Activated naive CD8-positive, alpha-beta T cell treated with anti-CD3 and anti-CD28 coated beads for 36 hours (primary cell): ENCODE data around the gene ARMH3. TPM values are rescaled to one million over a fixed set of nuclear protein-coding genes. Genes with fewer than 3 reads are reported as not detected.

Source experiments
- DNase-seq: peaks from one replicate; pipeline ENCODE4 v3.0.0; 2021
- H3K27ac Mint-ChIP-seq: one replicate; pipeline ENCODE4 v1.8.0; 2022; ENCODE audit warnings: mild to moderate bottlenecking, moderate library complexity, mixed read lengths
- H3K27me3 Mint-ChIP-seq: one replicate; pipeline ENCODE4 v1.8.0; 2022; ENCODE audit warnings: mild to moderate bottlenecking, mixed read lengths
- H3K36me3 Mint-ChIP-seq: one replicate; pipeline ENCODE4 v1.8.0; 2021; ENCODE audit warnings: mild to moderate bottlenecking, mixed read lengths
- H3K4me1 Mint-ChIP-seq: one replicate; pipeline ENCODE4 v1.8.0; 2021; ENCODE audit warnings: mixed read lengths
- H3K4me3 Mint-ChIP-seq: one replicate; pipeline ENCODE4 v1.8.0; 2022; ENCODE audit warnings: mild to moderate bottlenecking, moderate library complexity, mixed read lengths
- H3K9me3 Mint-ChIP-seq: one replicate; pipeline ENCODE4 v1.8.0; 2022; ENCODE audit warnings: mixed read lengths
- total RNA-seq, 2 experiments: library from RNA; stranded (reverse); gene quantifications; one replicate each; pipeline ENCODE4 v1.2.3, GENCODE V29; 2021

ARMH3 gene
- total RNA-seq, 2 experiments from 2014 or later, result 21.5 to 21.9 TPM

GRCh38 chr10:101919026-101919770 is 136.8 kb downstream of the ARMH3 start:
- Mint-ChIP-seq H3K4me3 (no peak overlapping the region), H3K4me1 (peaks cover 5% of the 10 kb centered on the region), H3K27ac (no peak overlapping the region), H3K36me3 (peaks cover 5% of the 10 kb centered on the region), H3K27me3 (no peaks in the 10 kb centered on the region), H3K9me3 (no peaks in the 10 kb centered on the region)
- DNase-seq, result no peak

- DNase-seq, result no peak
These were observed 143.3 kb downstream of the ARMH3 start for GRCh38 chr10:101912561-101913179.

GRCh38 chr10:101906586-101907183 is 149.3 kb downstream of the ARMH3 start:
- Mint-ChIP-seq H3K9me3 (no peaks in the 10 kb centered on the region), H3K36me3 (peaks cover 2% of the 10 kb centered on the region), H3K4me3 (no peak overlapping the region), H3K4me1 (peaks cover 29% of the 10 kb centered on the region), H3K27ac (no peak overlapping the region), H3K27me3 (no peaks in the 10 kb centered on the region)
- no peak for DNase-seq

More at GRCh38 chr10:101912561-101913179, 143.3 kb downstream of the ARMH3 start:
- Mint-ChIP-seq H3K4me3 (no peak overlapping the region), H3K27ac (no peak overlapping the region), H3K36me3 (peaks cover 6% of the 10 kb centered on the region), H3K27me3 (no peaks in the 10 kb centered on the region), H3K9me3 (no peaks in the 10 kb centered on the region), H3K4me1 (no peaks in the 10 kb centered on the region)

GRCh38 chr10:101905251-101905650 is 150.7 kb downstream of the ARMH3 start:
- Mint-ChIP-seq H3K9me3 (no peaks in the 10 kb centered on the region), H3K4me1 (peaks cover 30% of the 10 kb centered on the region), H3K27ac (no peak overlapping the region), H3K4me3 (no peak overlapping the region), H3K27me3 (no peaks in the 10 kb centered on the region), H3K36me3 (no peaks in the 10 kb centered on the region)
- no peak for DNase-seq

- H3K27me3 Mint-ChIP-seq, result no peaks in the 10 kb centered on the region
These were observed 152.0 kb downstream of the ARMH3 start for GRCh38 chr10:101903827-101904550.

GRCh38 chr10:101902820-101903145 is 153.2 kb downstream of the ARMH3 start:
- DNase-seq, result no peak
- peaks cover 30% of the 10 kb centered on the region for H3K4me1 Mint-ChIP-seq
- no peak overlapping the region for H3K27ac Mint-ChIP-seq
- H3K9me3 Mint-ChIP-seq, result no peaks in the 10 kb centered on the region
- no peaks in the 10 kb centered on the region for H3K36me3 Mint-ChIP-seq
- no peaks in the 10 kb centered on the region for H3K27me3 Mint-ChIP-seq
- no peak overlapping the region for H3K4me3 Mint-ChIP-seq

More at GRCh38 chr10:101903827-101904550, 152.0 kb downstream of the ARMH3 start:
- H3K9me3 Mint-ChIP-seq, result no peaks in the 10 kb centered on the region
- peak overlapping the region; percentile 71 for H3K27ac Mint-ChIP-seq
- peak overlapping the region; percentile 3 for H3K4me3 Mint-ChIP-seq
- H3K36me3 Mint-ChIP-seq, result no peaks in the 10 kb centered on the region
- H3K4me1 Mint-ChIP-seq, result peaks cover 30% of the 10 kb centered on the region
- DNase-seq, result peak; percentile 40

- Mint-ChIP-seq H3K4me3 (no peak overlapping the region), H3K27ac (peak overlapping the region; percentile 23), H3K4me1 (peaks cover 35% of the 10 kb centered on the region), H3K27me3 (no peaks in the 10 kb centered on the region), H3K9me3 (no peaks in the 10 kb centered on the region), H3K36me3 (no peaks in the 10 kb centered on the region)
- no peak for DNase-seq
These were observed 153.7 kb downstream of the ARMH3 start for GRCh38 chr10:101902032-101902819.

GRCh38 chr10:101901340-101901739 is 154.6 kb downstream of the ARMH3 start:
- DNase-seq, result no peak
- Mint-ChIP-seq H3K27ac (no peak overlapping the region), H3K4me3 (no peak overlapping the region), H3K9me3 (no peaks in the 10 kb centered on the region), H3K36me3 (no peaks in the 10 kb centered on the region), H3K27me3 (no peaks in the 10 kb centered on the region), H3K4me1 (peaks cover 33% of the 10 kb centered on the region)

GRCh38 chr10:101897633-101898032 is 158.3 kb downstream of the ARMH3 start:
- DNase-seq, result no peak
- Mint-ChIP-seq H3K27ac (no peak overlapping the region), H3K9me3 (no peaks in the 10 kb centered on the region), H3K27me3 (no peaks in the 10 kb centered on the region), H3K4me1 (peaks cover 24% of the 10 kb centered on the region), H3K4me3 (no peak overlapping the region), H3K36me3 (peaks cover 4% of the 10 kb centered on the region)

- peaks cover 4% of the 10 kb centered on the region for H3K36me3 Mint-ChIP-seq
- no peak for DNase-seq
- H3K27me3 Mint-ChIP-seq, result no peaks in the 10 kb centered on the region
- no peak overlapping the region for H3K4me3 Mint-ChIP-seq
- H3K9me3 Mint-ChIP-seq, result no peaks in the 10 kb centered on the region
- peak overlapping the region; percentile 38 for H3K27ac Mint-ChIP-seq
- peaks cover 19% of the 10 kb centered on the region for H3K4me1 Mint-ChIP-seq
These were observed 159.6 kb downstream of the ARMH3 start for GRCh38 chr10:101896225-101896877.

GRCh38 chr10:101895781-101896180 is 160.2 kb downstream of the ARMH3 start:
- H3K9me3 Mint-ChIP-seq, result no peaks in the 10 kb centered on the region
- peaks cover 18% of the 10 kb centered on the region for H3K4me1 Mint-ChIP-seq
- no peaks in the 10 kb centered on the region for H3K27me3 Mint-ChIP-seq
- DNase-seq, result peak; percentile 9
- peaks cover 4% of the 10 kb centered on the region for H3K36me3 Mint-ChIP-seq
- H3K4me3 Mint-ChIP-seq, result no peak overlapping the region
- H3K27ac Mint-ChIP-seq, result peak overlapping the region; percentile 8

- Mint-ChIP-seq H3K4me1 (peaks cover 20% of the 10 kb centered on the region), H3K27ac (no peak overlapping the region), H3K27me3 (no peaks in the 10 kb centered on the region), H3K9me3 (no peaks in the 10 kb centered on the region), H3K36me3 (peaks cover 4% of the 10 kb centered on the region), H3K4me3 (no peak overlapping the region)
- no peak for DNase-seq
These were observed 161.2 kb downstream of the ARMH3 start for GRCh38 chr10:101894742-101895141.

GRCh38 chr10:101894266-101894665 is 161.7 kb downstream of the ARMH3 start:
- Mint-ChIP-seq H3K4me3 (no peak overlapping the region), H3K4me1 (peaks cover 20% of the 10 kb centered on the region), H3K36me3 (peaks cover 4% of the 10 kb centered on the region), H3K9me3 (no peaks in the 10 kb centered on the region), H3K27ac (no peak overlapping the region), H3K27me3 (no peaks in the 10 kb centered on the region)
- no peak for DNase-seq

- Mint-ChIP-seq H3K27ac (peak overlapping the region; percentile 49), H3K4me3 (no peak overlapping the region), H3K36me3 (peaks cover 6% of the 10 kb centered on the region), H3K9me3 (no peaks in the 10 kb centered on the region), H3K4me1 (peaks cover 21% of the 10 kb centered on the region), H3K27me3 (no peaks in the 10 kb centered on the region)
- no peak for DNase-seq
These were observed 162.4 kb downstream of the ARMH3 start for GRCh38 chr10:101893510-101894120.
